NCI-H2227 treated with DMSO at 0.1 percent for 48 hours (cell line): ENCODE results near the gene EHMT1.

Experiments
- DNase-seq: peaks from one replicate; lab custom pipeline; 2025; lab: John Stamatoyannopoulos, UW

The EHMT1 gene

DNA sequence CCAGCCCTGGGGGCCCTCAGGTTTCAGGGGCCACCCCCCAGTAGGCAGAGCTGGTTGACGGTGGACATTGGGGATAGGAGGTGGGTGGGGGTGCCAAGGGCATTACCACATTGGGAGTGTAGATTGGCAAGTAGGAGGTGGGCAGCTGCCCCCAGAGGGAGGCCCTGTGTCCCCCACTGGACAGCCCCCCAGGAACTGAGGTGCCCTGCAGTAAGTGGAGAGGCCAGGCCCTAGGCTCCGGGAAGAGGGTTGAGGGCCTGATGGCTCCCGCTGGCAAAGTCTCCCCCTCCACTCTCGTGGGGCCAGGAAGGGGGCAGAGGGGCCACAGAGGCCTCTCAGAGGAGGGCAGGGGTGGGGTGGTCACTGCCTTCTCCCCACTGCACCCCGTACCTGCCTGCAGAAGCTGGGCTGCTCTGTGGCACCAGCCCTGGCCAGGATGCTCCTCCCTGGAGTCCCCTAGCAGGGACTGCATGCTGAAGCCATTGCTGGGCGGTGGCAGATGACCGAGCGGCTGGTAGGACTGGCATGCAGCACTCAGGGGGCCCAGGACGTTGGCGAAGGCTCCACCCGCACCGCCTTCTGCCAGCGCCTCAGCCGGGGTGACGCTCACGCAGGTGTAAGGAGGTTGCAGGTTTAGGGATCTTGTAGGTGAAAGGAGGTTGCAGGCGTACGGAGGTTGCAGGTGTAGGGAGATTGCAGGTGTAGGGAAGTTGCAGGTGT lies 169.1 kb downstream of the EHMT1 start:
- DNase-seq: no peak

DNA sequence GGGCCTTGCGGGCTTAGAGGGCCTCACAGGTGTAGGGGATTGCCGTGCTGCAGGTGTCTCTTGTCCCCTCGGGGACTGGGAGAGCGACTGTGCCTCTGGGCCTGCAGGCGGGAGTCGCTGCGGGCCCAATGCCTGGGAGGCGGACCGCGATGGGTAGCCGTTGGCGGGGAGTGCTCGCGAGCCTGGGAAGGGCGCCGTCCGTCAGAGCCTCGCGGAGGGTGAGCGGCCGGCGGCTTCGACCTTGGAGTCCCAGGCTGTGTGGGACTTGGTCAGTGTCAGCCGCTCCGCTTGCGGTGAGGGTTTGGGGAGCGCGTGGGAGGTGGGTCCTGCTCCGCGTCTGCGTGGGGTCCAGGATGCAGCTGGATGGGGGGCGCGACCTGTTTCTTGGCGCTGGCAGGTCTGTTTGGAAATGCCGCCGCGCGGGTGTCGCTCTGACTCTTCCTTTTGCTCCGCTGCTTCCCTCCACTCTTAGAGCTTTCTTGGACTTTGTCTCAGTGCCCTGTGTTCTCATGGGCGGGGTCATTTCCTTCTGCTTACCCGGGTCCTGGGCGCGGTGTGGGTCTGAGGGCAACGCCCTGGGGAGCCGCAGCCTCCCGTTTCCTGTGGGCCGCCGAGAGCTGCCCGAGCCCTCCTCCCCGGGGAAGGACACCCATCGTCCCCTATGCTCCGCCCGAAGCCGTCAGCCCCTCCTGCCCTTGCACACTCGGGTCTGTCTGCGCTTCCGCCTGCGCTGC lies 169.9 kb downstream of the EHMT1 start:
- no peak for DNase-seq

DNA sequence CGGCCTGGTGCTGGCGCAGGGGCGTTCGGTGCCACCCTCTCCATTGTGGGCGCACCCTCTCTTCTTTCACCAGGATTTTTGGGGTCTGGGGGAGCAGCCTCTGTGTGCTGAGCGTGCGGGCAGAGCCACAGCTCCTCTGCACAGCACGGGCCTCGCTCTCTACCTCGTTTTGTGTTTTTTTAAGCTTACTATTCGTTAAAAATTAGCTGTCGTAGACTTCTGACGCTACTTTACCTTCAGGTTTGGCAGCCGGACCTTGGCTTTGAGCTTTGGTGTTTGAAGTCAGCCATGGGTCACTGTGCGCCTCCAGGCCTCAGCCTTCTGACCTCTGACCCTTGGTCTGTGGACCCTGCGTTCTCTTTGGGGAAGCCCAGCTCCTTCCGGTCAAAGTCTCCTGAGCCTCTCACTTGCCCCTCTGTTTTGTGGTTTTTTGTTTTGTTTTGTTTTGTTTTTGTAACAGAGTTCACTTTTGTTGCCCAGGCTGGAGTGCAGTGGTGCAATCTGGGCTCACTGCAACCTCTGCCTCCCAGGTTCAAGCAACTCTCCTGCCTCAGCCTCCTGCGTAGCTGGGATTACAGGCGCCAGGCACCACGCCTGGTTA lies 170.6 kb downstream of the EHMT1 start:
- DNase-seq: no peak

DNA sequence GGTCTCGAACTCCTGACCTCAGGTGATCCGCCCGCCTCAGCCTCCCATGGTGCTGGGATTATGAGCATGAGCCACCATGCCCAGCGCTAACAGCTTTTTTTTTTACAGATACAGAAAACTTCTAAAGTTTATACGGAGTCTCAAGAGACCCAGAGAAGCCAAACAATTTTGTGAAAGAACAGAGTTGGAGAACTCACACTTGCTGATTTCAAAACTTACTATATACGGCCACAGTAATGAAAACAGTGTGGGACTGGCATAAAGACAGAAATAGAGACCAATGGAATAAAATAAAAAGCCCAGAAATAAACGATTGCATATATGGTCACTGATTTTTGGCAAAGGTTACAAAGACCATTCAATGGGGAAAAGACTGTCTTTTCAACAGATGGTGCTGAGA lies 173.1 kb downstream of the EHMT1 start:
- no peak for DNase-seq

DNA sequence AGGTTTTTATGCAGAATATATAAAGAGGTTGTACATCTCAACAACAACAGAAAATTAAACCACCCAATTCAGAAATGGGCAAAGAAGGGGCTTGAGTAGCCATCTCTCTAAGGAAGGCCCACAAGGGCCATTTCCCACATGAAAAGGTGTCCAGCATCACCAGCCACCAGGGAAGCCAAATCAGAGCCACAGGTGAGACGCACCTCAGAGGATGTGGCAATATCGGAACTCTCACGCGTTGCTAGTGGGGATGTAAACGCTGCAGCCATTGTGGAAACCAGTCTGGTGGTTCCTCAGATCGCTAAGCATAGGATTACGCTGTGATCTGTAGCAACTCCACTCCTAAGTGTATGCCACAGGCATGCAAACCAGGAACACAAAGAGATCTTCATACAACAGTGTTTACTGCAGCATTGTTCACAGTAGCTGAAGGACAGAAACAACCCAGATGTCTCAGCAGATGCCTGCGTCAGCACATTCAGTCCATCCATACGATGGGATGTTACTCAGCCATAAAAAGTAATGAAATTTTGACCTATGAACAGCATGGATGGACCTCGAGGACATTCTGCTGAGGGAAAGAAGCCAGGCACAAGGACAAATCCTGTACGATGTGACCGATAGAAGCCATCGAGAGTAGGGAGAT lies 174.5 kb downstream of the EHMT1 start:
- DNase-seq: no peak

DNA sequence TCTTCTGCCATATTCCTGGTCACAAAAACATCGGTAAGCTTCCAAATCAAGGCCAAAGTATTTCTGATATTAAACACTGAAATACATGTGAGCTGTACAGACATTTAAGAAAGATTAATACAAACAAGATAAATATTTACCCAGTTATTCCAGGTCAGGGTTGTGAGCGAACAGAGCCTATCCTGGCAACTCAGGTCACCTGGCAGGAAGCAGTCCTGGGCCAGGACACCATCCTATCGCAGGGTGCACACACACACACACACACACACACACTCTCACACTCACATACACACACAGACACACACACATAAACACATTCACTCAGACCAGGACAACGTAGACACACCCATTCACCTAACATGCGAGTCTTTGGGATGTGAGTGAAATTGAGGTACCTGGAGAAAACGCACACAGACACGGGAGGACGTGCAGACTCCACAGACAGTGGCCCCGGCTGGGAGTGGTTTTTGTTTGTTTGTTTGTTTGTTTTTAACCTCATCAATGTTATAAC lies 176.4 kb downstream of the EHMT1 start:
- DNase-seq: no peak

DNA sequence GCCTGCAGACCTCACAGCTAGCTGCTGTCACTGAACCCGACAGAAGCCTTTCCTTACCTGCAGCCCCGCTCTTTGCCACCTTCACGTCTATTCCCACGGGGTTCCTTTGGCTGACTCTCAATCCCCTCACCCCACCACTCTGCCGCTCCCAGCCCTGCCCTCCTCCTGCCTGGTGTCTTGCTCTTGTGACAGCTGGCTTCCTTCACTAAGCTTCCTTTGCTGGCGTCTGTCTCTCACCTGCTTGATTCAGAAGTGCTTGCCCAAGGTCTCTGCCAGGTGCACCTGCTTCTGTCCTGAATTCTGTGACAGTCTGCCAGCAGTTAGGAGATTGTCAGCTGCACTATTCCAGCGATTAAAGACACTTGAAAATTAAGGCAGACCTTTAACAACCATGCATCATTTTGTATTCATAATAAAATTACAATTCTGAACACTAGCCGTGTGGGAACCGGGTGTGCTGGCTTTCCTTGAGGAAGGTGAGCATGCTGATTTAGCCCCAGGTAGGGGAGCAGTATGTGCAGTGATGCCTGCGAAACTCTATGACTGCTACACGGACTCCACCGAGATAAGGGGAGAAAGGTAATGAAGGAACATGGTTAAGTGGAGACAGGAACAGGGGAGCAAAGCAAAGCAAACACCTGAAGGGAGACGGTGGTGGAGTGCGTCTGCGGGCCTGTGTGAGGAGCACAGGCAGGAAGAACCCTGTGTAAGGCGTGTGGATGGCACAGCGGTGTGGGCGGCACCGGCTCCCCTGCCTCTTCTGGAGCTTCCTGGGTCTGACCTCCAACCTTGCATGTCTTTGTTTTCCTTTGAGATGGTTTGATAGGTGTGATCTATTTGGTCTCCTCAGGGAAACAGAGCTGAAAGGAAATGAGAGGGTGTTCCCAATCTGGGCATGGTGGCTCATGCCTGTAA lies 178.7 kb downstream of the EHMT1 start:
- DNase-seq: no peak

DNA sequence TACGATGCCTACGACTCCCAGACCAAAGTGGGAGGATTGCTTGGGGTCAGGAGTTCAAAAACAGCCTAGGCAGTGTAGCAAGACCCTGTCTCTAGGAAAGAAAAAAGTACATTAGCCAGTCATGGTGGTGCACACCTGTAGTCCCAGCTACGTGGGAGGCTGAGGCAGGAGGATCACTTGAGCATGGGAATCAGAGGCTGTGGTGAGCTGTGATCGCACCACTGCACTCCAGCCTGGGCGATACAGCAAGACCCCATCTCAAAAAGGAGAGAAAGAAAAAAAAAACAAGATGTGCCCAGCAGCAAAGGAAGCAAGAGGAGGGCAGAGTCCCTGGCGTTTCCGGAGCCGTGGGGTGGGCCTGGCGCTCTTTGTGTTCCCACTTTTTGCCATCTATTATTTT lies 179.3 kb downstream of the EHMT1 start:
- DNase-seq: no peak

DNA sequence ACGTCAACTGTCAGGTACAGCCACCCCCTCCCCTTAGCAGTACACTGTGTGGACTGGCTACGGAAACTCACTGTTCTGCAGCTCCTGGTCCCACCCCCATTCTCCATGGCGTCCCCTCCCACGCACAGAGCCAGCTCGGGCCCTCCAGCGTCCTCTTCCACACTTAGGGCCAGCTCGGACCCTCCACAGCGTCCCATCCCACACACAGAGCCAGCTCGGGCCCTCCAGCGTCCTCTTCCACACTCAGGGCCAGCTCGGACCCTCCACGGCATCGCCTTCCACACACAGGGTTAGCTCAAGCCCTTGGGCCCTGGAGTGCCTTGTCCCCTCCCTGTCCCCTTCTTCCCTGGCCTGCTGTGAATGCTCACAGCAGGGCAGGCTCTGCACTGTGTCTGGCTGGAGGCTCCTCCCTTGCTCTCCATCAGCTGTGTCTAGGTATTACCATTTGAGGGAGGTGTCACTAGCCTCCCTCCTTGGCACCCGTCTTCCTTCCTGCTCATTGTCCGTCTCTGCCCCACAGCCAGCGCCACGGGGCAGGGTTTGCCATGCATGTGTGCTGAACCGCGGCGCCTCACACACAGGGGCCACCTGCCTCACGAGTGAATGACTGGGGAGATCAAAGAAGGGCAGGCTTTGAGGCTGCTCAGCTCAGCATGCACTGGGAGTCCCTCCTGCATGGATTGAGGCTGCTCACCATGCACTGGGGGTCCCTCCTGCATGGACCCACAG lies 180.3 kb downstream of the EHMT1 start:
- no peak for DNase-seq

DNA sequence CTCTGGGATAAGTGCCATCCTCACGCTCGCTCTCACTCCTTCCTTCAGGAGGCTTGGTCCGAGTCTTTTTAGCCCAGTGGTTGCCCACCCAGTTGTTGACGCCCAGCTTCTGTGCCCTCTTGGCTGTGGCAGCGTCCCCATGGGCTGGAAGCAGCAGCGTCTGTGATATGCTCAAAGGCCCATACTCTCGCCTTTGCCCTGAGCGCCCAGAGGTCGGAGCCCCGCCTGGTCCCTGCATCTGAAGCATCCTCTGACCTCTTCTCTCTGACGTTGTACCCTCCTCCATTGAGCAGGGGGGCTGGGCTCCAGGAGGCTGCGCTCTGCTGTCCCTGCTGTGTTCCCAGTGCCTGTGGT lies 180.8 kb downstream of the EHMT1 start:
- no peak for DNase-seq

DNA sequence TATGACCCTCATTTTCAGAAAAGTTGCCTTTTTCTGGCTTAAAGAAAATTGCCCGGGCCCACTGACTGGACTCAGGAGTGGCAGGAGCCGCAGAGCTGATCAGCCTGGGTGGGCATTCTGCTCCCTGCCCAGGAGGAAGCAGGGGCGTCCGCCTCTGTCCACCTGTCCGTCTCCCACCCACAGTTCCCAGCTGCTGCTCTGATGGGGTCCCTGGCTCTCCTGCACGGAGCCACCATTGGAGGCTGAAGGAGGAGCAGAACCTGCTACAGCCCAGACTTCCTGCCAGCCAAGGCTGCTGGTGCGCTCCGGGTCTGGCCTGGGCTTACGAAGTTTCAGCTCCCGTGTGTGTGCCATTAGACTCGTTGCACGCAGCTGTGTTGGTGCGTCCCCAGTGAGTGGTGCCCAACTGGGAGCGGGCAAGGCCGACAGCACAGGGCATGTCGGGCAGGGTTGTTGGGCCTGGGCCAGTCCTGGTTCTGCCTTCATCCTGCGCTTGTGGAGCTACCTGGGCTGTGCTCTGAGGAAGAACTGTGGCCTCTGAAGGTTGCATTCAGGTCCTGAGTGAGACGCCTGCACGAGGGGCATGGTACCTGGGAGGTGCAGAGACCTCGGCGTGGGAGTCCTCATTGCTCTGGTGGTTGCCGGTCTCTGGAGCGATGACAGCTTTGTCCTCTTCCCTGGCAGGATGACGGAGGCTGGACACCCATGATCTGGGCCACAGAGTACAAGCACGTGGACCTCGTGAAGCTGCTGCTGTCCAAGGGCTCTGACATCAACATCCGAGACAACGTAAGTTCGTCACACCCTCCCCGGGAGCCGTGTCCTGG lies 181.6 kb downstream of the EHMT1 start:
- no peak for DNase-seq

DNA sequence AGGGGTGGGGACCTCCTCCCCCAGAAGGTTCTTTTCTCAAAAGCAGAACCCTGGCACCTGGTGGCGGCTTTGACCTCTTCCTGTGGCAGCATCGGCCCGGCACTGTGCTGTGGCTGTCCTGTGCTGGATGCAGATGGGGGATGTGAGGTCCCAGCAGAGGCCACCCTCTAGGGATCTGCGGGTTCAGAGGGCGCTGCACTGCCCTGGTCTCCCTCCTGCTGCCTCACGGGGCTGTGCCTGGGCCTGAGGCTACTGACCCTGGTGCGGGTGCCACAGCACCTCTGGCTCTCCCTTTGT lies 182.2 kb downstream of the EHMT1 start:
- DNase-seq: no peak

DNA sequence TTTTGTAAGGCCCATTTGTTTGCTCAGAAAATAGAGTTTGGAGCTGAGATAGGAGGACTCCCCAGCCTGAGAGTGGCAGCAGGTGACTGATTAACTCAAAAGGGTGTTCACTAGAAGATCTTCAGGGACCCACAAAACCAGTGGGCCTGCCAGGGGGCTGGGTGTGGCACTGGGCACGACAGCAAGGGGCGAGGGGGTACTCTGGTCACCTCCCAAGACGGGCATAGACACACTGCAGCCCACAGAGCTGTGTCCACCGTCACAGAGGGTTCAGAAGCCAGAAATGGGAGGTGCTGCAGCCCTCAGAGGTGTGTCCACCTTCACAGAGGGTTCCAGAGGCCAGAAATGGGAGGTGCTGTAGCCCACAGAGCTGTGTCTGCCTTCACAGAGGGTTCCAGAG lies 183.2 kb downstream of the EHMT1 start:
- DNase-seq: no peak

DNA sequence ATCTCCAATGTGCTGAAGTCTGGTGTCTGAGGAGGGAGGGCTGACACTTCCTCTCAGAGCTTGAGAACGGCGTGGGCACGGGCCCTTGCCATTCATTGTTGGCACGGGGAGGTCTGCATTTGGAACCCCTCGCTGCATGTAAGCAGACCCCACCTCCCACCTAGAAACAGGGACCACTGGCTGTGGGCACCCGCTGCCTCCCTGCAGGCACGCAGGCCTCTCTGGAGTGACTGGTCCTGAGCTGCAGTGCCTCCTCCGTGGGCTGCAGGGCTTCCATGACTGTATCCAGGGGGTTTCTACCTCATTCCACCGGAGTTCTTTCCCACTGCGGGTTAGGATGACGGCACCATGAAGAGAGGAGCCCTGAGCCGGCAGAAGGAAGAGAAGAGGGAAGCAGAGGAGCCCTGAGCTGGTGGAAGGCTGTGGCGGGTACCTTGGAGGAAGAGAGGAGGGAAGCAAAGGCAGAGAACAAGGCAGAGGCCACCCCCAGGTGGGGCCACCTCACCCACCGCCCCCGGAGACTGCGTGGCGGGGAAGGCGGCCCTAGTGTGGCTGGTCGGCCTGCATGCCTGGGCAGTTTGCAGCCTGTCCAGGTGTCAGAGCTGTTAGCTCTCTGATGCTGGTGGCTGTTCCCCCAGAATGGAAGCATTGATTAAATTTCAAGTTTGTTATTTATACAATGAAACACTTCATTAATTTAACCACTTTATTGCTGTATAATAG lies 183.9 kb downstream of the EHMT1 start:
- no peak for DNase-seq

DNA sequence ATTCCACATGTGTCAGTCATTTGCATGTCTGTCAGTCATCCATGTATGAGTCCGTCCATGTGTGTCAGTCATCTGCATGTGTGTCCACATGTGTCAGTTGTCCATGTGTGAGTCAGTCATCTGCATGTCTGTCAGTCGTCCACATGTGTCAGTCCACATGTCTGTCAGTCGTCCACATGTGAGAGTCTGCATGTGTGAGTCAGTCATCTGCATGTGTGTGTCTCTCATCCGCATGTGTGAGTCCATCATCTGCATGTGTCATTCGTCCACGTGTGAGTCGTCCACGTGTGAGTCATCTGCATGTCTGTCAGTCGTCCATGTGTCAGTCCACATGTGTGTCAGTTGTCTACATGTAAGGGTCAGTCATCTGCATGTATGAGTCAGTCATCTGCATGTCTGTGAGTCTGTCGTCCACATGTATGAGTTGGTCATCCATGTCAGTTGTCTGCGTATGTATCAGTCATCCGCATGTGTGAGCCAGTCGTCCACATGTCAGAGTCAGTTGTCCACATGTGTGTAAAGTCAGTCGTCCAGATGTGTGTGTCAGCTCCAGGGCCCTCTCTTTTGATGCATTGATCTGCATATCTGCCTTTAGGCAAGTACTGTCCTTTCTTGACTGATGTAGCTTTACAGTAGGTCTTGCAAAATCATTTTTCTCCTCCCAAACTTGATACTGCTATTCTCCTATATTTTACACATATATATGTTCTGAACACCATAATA lies 186.3 kb downstream of the EHMT1 start:
- DNase-seq: no peak

DNA sequence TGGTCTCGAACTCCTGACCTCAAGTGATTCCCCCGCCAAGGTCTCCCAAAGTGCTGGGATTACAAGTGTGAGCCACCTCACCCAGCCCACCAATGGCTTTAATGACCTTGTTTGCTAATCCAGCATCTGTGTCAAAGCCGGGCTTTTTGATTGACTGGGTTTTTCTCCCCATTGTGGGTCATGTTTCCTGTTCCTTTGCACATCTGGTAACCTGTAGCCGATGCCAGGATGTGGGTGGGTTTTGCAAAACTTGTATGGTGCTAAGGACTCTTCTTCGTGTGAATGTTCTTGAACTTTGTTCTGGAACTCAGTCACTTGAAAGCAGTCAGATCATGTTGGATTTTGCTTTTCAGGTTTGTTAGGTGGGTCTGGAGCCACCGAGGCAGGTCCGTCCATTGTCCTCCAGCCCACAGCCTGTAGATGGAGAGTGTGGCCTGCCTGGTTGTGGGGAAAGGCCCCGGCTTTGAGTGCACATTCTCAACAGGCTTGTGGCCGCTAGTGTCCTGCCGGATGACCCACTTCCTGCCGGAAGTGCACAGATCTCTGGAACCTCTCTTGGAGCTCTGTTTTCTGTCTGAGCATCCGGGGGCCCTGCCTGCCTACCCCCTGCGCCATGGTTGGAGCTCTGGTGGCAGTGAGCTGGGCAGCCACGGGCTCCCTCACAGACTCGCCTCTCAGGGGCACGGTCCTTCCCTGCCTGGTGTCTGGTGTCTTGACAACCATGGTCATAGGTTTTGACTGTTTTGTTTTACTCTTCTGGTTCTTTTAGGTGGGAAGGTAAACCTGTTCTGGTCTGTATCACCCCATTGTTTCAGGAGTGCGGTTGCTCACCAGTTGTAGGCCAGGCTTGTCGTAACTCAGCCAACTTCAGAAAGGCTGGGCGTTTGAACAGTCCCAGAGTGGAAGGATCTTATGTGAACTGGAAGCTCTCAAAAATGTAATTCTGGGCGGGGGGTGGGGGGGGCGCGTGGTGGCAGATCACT lies 189.2 kb downstream of the EHMT1 start:
- no peak for DNase-seq

DNA sequence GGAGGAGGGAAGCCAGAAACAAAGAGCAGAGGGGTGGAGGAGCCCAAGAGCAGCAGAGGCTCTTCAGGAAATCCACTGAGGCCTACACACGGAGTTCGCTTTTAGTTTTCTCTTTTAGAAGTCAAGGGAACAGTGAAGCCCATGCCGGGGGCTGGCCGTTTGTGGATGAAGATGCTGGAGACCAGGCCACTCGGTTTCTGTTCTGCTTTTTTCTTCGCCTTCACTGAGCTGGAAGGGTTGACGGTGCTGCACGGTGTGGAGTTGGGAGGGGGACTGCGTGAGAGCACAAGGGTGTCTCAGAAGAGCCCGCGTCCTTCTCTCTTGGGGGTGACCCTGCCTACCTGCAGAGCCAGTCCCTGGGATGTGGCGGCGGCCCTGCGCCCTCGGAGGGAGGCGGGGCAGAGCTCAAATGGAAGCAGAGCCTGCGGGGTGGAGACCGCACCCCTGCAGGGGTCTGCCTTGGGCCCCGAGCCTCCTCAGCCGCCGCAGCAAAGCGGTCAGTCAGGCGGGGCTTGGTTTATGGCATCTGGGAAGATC lies 190.3 kb downstream of the EHMT1 start:
- no peak for DNase-seq
